SK-N-SH (cell line): ENCODE measurements around the gene ITSN2. TPM values are rescaled to one million over a fixed set of nuclear protein-coding genes. Genes with fewer than 3 reads are reported as not detected.

Experiments
- CTCF ChIA-PET: fragments of 300-600, 350-600 bp; formaldehyde crosslinking; extraction: SDS; loops from one replicate; lab custom pipeline; 2021; lab: Yijun Ruan, JAX
- POLR2A ChIA-PET: fragments of 350-600 bp; sonication (Branson Sonifier 250); formaldehyde crosslinking; extraction: SDS; loops from one replicate; lab custom pipeline; 2020; ENCODE audit warnings: antibody characterized with exemption, inconsistent platforms; lab: Yijun Ruan, JAX
- DNase-seq: peaks from one replicate; pipeline ENCODE4 v3.0.0; 2012
- H2AFZ ChIP-seq: fragments of 200-600 bp; sonication (generic); 2 replicates; pipeline ENCODE4 v1.8.1; 2016; ENCODE audit warnings: antibody characterized with exemption, mild to moderate bottlenecking, low read depth
- H3F3A ChIP-seq: fragments of 200-600 bp; sonication (generic); replicated peaks from 2 replicates; pipeline ENCODE3; 2016; ENCODE audit warnings: antibody characterized with exemption, mild to moderate bottlenecking; ENCODE audit not compliant: insufficient read depth
- H3K27ac ChIP-seq, 2 experiments: fragments of 200-500 bp in 1 of 2; fragments of 200-600 bp in 1 of 2; sonication (Bioruptor generic) in 1 of 2; sonication (generic), shearing (Covaris generic) in 1 of 2; 2 replicates each; pipeline versions ENCODE4 v1.5.1 to v1.6.1; 2014 to 2016; ENCODE audit warnings: low read depth in 2 of 2, inconsistent platforms in 1 of 2, low read length in 1 of 2, mild to moderate bottlenecking in 1 of 2, mixed read lengths in 1 of 2
- H3K27me3 ChIP-seq: fragments of 200-600 bp; sonication (generic), shearing (Covaris generic); 2 replicates; pipeline ENCODE4 v1.6.1; 2016; ENCODE audit warnings: mixed run types; ENCODE audit not compliant: insufficient read depth
- H3K36me3 ChIP-seq, 2 experiments: fragments of 200-500 bp in 1 of 2; fragments of 200-600 bp in 1 of 2; sonication (Bioruptor generic) in 1 of 2; sonication (generic) in 1 of 2; replicated peaks in 1 of 2; 2 replicates each; pipeline versions ENCODE3 to v1.5.1; 2014 to 2016; ENCODE audit warnings: low read length in 1 of 2, mild to moderate bottlenecking in 1 of 2; ENCODE audit not compliant: insufficient read depth in 2 of 2, control insufficient read depth in 1 of 2
- H3K4me1 ChIP-seq, 2 experiments: fragments of 200-500 bp in 1 of 2; fragments of 200-600 bp in 1 of 2; sonication (Bioruptor generic) in 1 of 2; sonication (generic), shearing (Covaris generic) in 1 of 2; 2 replicates each; pipeline versions ENCODE4 v1.5.1 to v1.6.1; 2014 to 2016; ENCODE audit warnings: low read depth in 1 of 2, low read length in 1 of 2, mixed run types in 1 of 2; ENCODE audit not compliant: insufficient read depth in 2 of 2, control insufficient read depth in 1 of 2
- H3K4me2 ChIP-seq: fragments of 200-600 bp; sonication (generic), shearing (Covaris generic); 2 replicates; pipeline ENCODE4 v1.6.1; 2017; ENCODE audit warnings: mixed run types
- H3K4me3 ChIP-seq, 2 experiments: fragments of 200-500 bp in 1 of 2; fragments of 200-600 bp in 1 of 2; sonication (Bioruptor generic) in 1 of 2; sonication (generic), shearing (Covaris generic) in 1 of 2; 2 replicates each; pipeline versions ENCODE4 v1.5.1 to v1.8.1; 2014 to 2016; ENCODE audit warnings: low read depth in 2 of 2, inconsistent platforms in 1 of 2, low read length in 1 of 2, mild to moderate bottlenecking in 1 of 2, mixed read lengths in 1 of 2, moderate library complexity in 1 of 2
- H3K79me2 ChIP-seq: fragments of 200-600 bp; sonication (generic); 2 replicates; pipeline ENCODE4 v1.8.1; 2017; ENCODE audit warnings: mild to moderate bottlenecking; ENCODE audit not compliant: insufficient read depth
- H3K9ac ChIP-seq: fragments of 200-600 bp; sonication (generic); 2 replicates; pipeline ENCODE4 v1.6.1; 2017; ENCODE audit warnings: mixed run types
- H3K9me2 ChIP-seq: fragments of 200-600 bp; sonication (generic); 2 replicates; pipeline ENCODE4 v1.6.1; 2017; ENCODE audit warnings: mixed run types
- H3K9me3 ChIP-seq: fragments of 200-600 bp; sonication (generic); 2 replicates; pipeline ENCODE4 v1.6.1; 2017; ENCODE audit warnings: mixed run types, mild to moderate bottlenecking, moderate library complexity
- H4K20me1 ChIP-seq: fragments of 200-600 bp; sonication (generic); 2 replicates; pipeline ENCODE4 v1.6.1; 2017; ENCODE audit warnings: mild to moderate bottlenecking, mixed run types; ENCODE audit not compliant: insufficient read depth
- ELF1 ChIP-seq: IDR thresholded peaks from 2 replicates; pipeline ENCODE4 v1.4.0; 2012
- EP300 ChIP-seq, 2 experiments: IDR thresholded peaks; 2 replicates each; pipeline versions ENCODE4 v1.4.0 to v1.6.1; 2012; ENCODE audit warnings: borderline replicate concordance in 1 of 2, low read depth in 1 of 2, low read length in 1 of 2
- EZH2phosphoT487 ChIP-seq: fragments of 200-600 bp; sonication (generic); IDR thresholded peaks from 2 replicates; pipeline ENCODE4 v1.6.1; 2017; ENCODE audit warnings: low read depth, mixed run types, mild to moderate bottlenecking, antibody characterized with exemption, moderate library complexity, borderline replicate concordance
- FOSL2 ChIP-seq: IDR thresholded peaks from 2 replicates; pipeline ENCODE4 v1.4.0; 2012; ENCODE audit warnings: low read depth, mild to moderate bottlenecking, moderate library complexity, borderline replicate concordance
- FOXM1 ChIP-seq: IDR thresholded peaks from 2 replicates; pipeline ENCODE4 v1.4.0; 2012; ENCODE audit warnings: low read depth, mild to moderate bottlenecking
- GABPA ChIP-seq: IDR thresholded peaks from 2 replicates; pipeline ENCODE4 v1.4.0; 2012; ENCODE audit warnings: low read depth, mild to moderate bottlenecking
- JUND ChIP-seq: IDR thresholded peaks from 2 replicates; pipeline ENCODE4 v1.4.0; 2012
- MXI1 ChIP-seq: IDR thresholded peaks from 2 replicates; pipeline ENCODE4 v1.6.1; 2012; ENCODE audit warnings: mild to moderate bottlenecking, low read depth, low read length, improper control_type of control experiment
- NFIC ChIP-seq: IDR thresholded peaks from 2 replicates; pipeline ENCODE4 v1.4.0; 2012; ENCODE audit warnings: borderline replicate concordance
- RAD21 ChIP-seq: IDR thresholded peaks from 2 replicates; pipeline ENCODE4 v1.6.1; 2012; ENCODE audit warnings: mild to moderate bottlenecking, low read length
- RCOR1 ChIP-seq: fragments of 150-350 bp; IDR thresholded peaks from 2 replicates; pipeline ENCODE4 v1.6.1; 2017; ENCODE audit warnings: antibody characterized with exemption, low read length
- SMC3 ChIP-seq: IDR thresholded peaks from 2 replicates; pipeline ENCODE4 v1.6.1; 2012; ENCODE audit warnings: low read depth, low read length, improper control_type of control experiment
- TCF12 ChIP-seq: IDR thresholded peaks from 2 replicates; pipeline ENCODE4 v1.4.0; 2012
- YY1 ChIP-seq: IDR thresholded peaks from 2 replicates; pipeline ENCODE4 v1.4.0; 2012; ENCODE audit warnings: low read depth, mild to moderate bottlenecking
- WGBS: methylation state at CpG from one replicate; pipeline ENCODE4 v1.1.6; 2017; ENCODE audit warnings: low lambda C conversion rate; 5-methylcytosine and 5-hydroxymethylcytosine counted together
- polyA plus RNA-seq, 3 experiments: library from polyadenylated mRNA; depleted of rRNA; stranded (reverse); fragments of >200 nt; gene quantifications; 2 replicates each; pipeline ENCODE4 v1.2.3, GENCODE V29; 2012
- TF ChIP-seq, protein P1 (sequence below): IDR thresholded peaks from 2 replicates; pipeline ENCODE4 v1.6.1; 2012; ENCODE audit warnings: mild to moderate bottlenecking, low read depth, low read length, moderate library complexity
- TF ChIP-seq, protein P2 (sequence below): fragments of 150-350 bp; IDR thresholded peaks from 2 replicates; pipeline ENCODE4 v1.6.1; 2016; ENCODE audit warnings: mild to moderate bottlenecking, low read depth, low read length
- TF ChIP-seq, protein P3 (sequence below): IDR thresholded peaks from 2 replicates; pipeline ENCODE4 v1.4.0; 2012; ENCODE audit warnings: low read depth, borderline replicate concordance
- TF ChIP-seq, protein P4 (sequence below): IDR thresholded peaks from 2 replicates; pipeline ENCODE4; 2012

The ITSN2 gene
- polyA plus RNA-seq, 1 of the 3 experiments (the other 2 are of a cell fraction): 11.9 TPM

DNA sequence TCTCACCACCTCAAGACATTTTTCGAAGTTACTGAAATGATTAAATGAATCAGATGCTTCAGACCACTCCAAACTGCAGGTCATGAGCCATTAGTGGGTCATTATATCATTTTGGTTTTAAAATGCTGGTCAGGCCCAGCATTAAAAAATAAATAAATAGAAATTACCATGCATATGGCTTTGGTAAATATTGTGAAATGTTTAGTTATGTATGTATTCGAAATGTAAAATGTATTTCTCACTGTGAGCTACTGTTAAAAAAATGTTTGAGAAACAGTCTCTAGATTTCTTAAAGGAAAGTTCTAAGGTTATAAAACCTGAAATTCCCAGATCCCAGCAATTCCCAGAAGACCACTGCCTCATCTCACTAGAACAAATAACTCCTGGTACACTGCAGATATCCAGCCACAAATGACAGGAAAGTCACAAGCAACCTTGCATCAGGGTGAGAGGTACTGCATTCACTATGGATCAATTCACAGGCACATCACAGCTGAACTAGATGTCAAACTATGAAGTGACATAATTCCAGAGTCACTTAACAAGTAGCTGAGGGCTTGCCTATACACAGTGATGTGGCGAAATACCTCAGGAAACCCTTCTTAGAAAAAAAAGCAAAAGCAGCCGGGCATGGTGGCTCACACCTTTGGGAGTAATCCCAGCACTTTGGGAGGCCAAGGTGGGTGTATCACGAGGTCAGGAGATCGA, 138.8 kb downstream of the ITSN2 start (continued):
- TF ChIP-seq, protein P1, sequence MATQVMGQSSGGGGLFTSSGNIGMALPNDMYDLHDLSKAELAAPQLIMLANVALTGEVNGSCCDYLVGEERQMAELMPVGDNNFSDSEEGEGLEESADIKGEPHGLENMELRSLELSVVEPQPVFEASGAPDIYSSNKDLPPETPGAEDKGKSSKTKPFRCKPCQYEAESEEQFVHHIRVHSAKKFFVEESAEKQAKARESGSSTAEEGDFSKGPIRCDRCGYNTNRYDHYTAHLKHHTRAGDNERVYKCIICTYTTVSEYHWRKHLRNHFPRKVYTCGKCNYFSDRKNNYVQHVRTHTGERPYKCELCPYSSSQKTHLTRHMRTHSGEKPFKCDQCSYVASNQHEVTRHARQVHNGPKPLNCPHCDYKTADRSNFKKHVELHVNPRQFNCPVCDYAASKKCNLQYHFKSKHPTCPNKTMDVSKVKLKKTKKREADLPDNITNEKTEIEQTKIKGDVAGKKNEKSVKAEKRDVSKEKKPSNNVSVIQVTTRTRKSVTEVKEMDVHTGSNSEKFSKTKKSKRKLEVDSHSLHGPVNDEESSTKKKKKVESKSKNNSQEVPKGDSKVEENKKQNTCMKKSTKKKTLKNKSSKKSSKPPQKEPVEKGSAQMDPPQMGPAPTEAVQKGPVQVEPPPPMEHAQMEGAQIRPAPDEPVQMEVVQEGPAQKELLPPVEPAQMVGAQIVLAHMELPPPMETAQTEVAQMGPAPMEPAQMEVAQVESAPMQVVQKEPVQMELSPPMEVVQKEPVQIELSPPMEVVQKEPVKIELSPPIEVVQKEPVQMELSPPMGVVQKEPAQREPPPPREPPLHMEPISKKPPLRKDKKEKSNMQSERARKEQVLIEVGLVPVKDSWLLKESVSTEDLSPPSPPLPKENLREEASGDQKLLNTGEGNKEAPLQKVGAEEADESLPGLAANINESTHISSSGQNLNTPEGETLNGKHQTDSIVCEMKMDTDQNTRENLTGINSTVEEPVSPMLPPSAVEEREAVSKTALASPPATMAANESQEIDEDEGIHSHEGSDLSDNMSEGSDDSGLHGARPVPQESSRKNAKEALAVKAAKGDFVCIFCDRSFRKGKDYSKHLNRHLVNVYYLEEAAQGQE: no peak
- TF ChIP-seq TCF12 (no peak), FOXM1 (no peak), RAD21 (no peak)

- no peaks in the 10 kb centered on the region for H3F3A ChIP-seq
- POLR2A ChIA-PET: no interaction called here
- CTCF ChIA-PET: interaction anchor here (0.7 to 1.2 kb wide), 3 partner anchors 9 to 607 kb away, joined by 3 to 4 read pairs (median 3); no protein-coding TSS in a partner anchor
- H3K9ac ChIP-seq: no peak overlapping the region
- H3K9me3 ChIP-seq: no peaks in the 10 kb centered on the region
- H3K36me3 ChIP-seq: peaks cover 0 to 3% of the 10 kb centered on the region in 2 experiments
- no peak overlapping the region for H3K4me2 ChIP-seq
- DNase-seq: no peak
- no peaks in the 10 kb centered on the region for H3K79me2 ChIP-seq
- H3K4me3 ChIP-seq: no peak overlapping the region
- no peaks in the 10 kb centered on the region for H3K27me3 ChIP-seq
- no peaks in the 10 kb centered on the region for H3K9me2 ChIP-seq
- H2AFZ ChIP-seq: no peak overlapping the region
- H4K20me1 ChIP-seq: no peaks in the 10 kb centered on the region
- no peak overlapping the region for H3K27ac ChIP-seq
- 91% methylated on average over 20 of the region's 20 CpGs for WGBS
- no peaks in the 10 kb centered on the region for H3K4me1 ChIP-seq
- TF ChIP-seq, protein P2, sequence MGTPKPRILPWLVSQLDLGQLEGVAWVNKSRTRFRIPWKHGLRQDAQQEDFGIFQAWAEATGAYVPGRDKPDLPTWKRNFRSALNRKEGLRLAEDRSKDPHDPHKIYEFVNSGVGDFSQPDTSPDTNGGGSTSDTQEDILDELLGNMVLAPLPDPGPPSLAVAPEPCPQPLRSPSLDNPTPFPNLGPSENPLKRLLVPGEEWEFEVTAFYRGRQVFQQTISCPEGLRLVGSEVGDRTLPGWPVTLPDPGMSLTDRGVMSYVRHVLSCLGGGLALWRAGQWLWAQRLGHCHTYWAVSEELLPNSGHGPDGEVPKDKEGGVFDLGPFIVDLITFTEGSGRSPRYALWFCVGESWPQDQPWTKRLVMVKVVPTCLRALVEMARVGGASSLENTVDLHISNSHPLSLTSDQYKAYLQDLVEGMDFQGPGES: no peak
- no peak for TF ChIP-seq NFIC
- TF ChIP-seq, protein P3, sequence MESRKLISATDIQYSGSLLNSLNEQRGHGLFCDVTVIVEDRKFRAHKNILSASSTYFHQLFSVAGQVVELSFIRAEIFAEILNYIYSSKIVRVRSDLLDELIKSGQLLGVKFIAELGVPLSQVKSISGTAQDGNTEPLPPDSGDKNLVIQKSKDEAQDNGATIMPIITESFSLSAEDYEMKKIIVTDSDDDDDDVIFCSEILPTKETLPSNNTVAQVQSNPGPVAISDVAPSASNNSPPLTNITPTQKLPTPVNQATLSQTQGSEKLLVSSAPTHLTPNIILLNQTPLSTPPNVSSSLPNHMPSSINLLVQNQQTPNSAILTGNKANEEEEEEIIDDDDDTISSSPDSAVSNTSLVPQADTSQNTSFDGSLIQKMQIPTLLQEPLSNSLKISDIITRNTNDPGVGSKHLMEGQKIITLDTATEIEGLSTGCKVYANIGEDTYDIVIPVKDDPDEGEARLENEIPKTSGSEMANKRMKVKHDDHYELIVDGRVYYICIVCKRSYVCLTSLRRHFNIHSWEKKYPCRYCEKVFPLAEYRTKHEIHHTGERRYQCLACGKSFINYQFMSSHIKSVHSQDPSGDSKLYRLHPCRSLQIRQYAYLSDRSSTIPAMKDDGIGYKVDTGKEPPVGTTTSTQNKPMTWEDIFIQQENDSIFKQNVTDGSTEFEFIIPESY: no peak
- no peak for TF ChIP-seq GABPA
- no peak for TF ChIP-seq TCF12
- TF ChIP-seq RCOR1: no peak
- no peak for TF ChIP-seq ELF1
- TF ChIP-seq YY1: no peak
- TF ChIP-seq, protein P1: no peak
- no peak for TF ChIP-seq FOSL2
- TF ChIP-seq MXI1: no peak
- TF ChIP-seq JUND: no peak
- TF ChIP-seq EZH2phosphoT487: no peak
- TF ChIP-seq, protein P4, sequence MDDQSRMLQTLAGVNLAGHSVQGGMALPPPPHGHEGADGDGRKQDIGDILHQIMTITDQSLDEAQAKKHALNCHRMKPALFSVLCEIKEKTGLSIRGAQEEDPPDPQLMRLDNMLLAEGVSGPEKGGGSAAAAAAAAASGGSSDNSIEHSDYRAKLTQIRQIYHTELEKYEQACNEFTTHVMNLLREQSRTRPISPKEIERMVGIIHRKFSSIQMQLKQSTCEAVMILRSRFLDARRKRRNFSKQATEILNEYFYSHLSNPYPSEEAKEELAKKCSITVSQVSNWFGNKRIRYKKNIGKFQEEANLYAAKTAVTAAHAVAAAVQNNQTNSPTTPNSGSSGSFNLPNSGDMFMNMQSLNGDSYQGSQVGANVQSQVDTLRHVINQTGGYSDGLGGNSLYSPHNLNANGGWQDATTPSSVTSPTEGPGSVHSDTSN: no peak
- no peak for TF ChIP-seq EP300 (IDR thresholded peaks at IDR 0.05; ENCODE audit: borderline replicate concordance in 1 of 2, low read depth in 1 of 2, low read length in 1 of 2)
- no peak for TF ChIP-seq SMC3
These were observed 139.6 kb downstream of the ITSN2 start for GRCh38 chr2:24220554-24221291.
